AG10803 (cell line): ENCODE results near the gene ZNFX1.
"Not testable (repeated sequence)": the region's sequence is repeated elsewhere in the genome, so short reads cannot be mapped to it uniquely, and the experiment has no call there.

ENCODE experiments used
- DNase-seq: peaks from one replicate; pipeline ENCODE4 v3.0.0; 2010; ENCODE audit warnings: low read depth
- H3K4me3 ChIP-seq: 2 replicates; pipeline ENCODE4 v1.5.1; 2011; ENCODE audit warnings: mild to moderate bottlenecking, low read length, control low read depth
- CTCF ChIP-seq: conservative IDR thresholded peaks from 2 replicates; pipeline ENCODE4 v1.5.1; 2011; ENCODE audit warnings: mild to moderate bottlenecking, low read length, control low read depth, inconsistent platforms

ZNFX1 gene

DNA sequence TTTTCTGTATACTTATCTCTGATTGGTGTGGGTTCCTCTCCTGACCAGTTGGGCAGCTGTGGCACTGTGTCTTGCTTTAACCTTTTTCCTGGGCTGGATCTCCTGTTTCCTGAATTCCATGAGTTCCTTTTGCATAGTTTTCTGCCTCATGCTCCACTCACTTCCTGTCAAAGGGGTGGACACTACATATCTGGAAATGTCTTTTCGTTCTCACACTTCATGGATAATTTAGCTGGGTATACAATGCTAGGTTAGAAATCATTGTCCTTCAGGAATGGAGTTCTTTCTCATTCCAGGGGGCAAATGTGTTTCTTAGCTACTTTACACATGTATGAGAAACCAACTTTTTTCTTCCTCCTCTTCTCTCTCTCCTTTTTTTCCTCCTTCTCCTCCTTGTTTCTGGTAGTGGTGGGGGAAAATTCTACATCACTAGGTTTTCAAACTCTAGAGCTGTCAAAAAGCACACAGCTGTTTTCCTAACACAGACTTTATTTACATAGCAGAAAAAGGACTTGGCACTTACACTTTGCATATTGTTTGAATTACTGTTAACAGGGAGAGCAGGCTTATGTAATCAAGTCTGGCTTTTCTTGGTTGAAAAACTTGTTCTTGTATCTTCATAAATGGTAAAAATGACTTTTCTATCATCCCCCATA, 67.6 kb downstream of the ZNFX1 start:
- TF ChIP-seq CTCF: no peak
- no peak overlapping the region for H3K4me3 ChIP-seq
- peak; percentile 73 for DNase-seq

DNA sequence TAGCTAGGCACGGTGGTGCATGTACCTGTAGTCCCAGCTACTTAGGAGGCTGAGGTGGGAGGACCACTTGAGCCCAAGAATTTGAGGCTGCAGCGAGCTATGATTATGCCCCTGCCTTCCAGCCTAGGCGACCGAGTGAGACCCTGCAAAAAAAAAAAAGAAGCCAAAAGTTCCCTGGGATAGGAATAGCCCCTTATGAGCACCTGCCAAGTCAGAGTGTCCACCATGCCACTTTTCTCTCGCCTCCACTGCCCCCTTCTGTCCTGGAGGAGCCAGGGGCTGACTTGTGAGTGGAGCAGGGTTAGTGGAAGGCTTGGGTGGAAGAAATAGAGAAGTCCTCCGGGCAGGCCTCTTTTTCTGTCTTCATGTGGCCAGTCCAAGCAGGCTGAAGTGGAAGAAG, 70.8 kb downstream of the ZNFX1 start:
- no peak for TF ChIP-seq CTCF
- H3K4me3 ChIP-seq: no peak overlapping the region
- DNase-seq: no peak

GRCh38 chr20:49203746-49204145, 74.1 kb downstream of the ZNFX1 start:
- TF ChIP-seq CTCF: no peak
- DNase-seq: no peak
- H3K4me3 ChIP-seq: no peak overlapping the region

DNA sequence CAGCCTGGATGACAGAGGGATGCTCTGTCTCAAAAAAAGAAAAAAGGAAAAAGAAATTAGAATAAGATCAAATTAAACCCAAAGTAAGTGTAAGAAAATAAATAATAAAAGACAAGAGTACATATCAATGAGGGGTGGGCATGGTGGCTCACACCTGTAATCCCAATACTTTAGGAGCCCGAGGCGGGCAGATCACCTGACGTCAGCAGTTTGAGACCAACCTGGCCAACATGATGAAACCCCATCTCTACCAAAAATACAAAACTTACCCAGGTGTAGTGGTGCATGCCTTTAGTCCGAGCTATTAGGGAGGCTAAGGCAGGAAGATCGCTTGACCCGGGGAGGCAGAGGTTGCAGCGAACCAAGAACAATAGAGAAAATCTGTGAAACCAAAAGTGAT, 74.8 kb downstream of the ZNFX1 start:
- TF ChIP-seq CTCF: no peak

GRCh38 chr20:49199729-49200293, 78.0 kb downstream of the ZNFX1 start:
- no peak for TF ChIP-seq CTCF
- DNase-seq: no peak
- H3K4me3 ChIP-seq: no peak overlapping the region

More for the DNA sequence above, 74.8 kb downstream of the ZNFX1 start:
- no peak overlapping the region for H3K4me3 ChIP-seq
- no peak for DNase-seq

GRCh38 chr20:49192944-49193518, 84.8 kb downstream of the ZNFX1 start:
- not testable (repeated sequence) for DNase-seq, H3K4me3 ChIP-seq
